Measurements from ENCODE around the gene MEST.

DNA sequence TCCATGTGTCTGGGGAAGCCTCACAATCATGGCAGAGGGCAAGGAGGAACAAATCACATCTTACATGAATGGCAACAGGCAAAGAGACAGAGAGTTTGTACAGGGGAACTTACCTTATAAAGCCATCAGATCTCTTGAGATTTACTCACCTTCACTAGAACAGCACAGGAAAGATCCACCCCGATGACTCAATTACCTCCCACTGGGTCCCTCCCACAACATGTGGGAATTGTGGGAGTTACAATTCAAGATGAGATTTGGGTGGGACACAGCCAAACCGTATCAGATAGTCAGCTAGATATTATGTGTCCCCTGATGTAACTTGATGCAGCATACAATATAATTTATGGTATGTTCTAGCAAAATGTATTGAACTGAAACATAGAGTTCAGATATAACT lies 36.9 kb upstream of the MEST start:
- TF ChIP-seq CTCF (IDR thresholded peaks at IDR 0.05) (no peak), POLR2A (IDR thresholded peaks at IDR 0.05) (no peak)
